ENCODE measurements around the gene BCL2L12. TPM values are rescaled to one million over a fixed set of nuclear protein-coding genes. Genes with fewer than 3 reads are reported as not detected.

BCL2L12 gene
- total RNA-seq, 4 donors from 2014 or later: 4.4 to 12.9 (median 5.8) TPM

- 0 to 1% methylated on average over 26 to 36 of the region's 51 CpGs for WGBS, 2 donors
- intact Hi-C loops (cut with DNase I): no loop called here
- peaks cover 38 to 89% (median 52%) of the 10 kb centered on the region in 3 donors for H3K4me1 ChIP-seq
- peak within 1 kb of the TSS; percentile 54 to 97 (median 88) for H3K4me3 ChIP-seq
- no peaks in the 10 kb centered on the region for H3K27me3 ChIP-seq
- H3K36me3 ChIP-seq: peaks cover 0 to 10% (median 0%) of the 10 kb centered on the region in 3 donors
- no peaks in the 10 kb centered on the region for H3K9me3 ChIP-seq
- H3K27ac ChIP-seq: peak within 1 kb of the TSS; percentile 97 to 98 (median 98)
- peak; percentile 99 for DNase-seq
- peak in 1 of 6 experiments; percentile 12 for TF ChIP-seq CTCF (IDR thresholded peaks at IDR 0.05)
- peak in 3 of 4 donors; percentile 18 to 92 (median 81) for TF ChIP-seq POLR2A (IDR thresholded peaks at IDR 0.05)
Observed at GRCh38 chr19:49640113-49640898, 25.4 kb upstream of the BCL2L12 start, which contains the start of gene RRAS. RRAS (minus strand) TSS chr19:49640143; CDS start chr19:49640098, 45 bp downstream.

GRCh38 chr19:49641688-49642491, 23.8 kb upstream of the BCL2L12 start, which contains the start of gene SCAF1:
SCAF1 (plus strand) TSS chr19:49642209; CDS start chr19:49645027, 2,818 bp downstream.
- TF ChIP-seq POLR2A (IDR thresholded peaks at IDR 0.05): peak in 3 of 4 donors; percentile 47 to 97 (median 93)
- TF ChIP-seq CTCF (IDR thresholded peaks at IDR 0.05): peak in 1 of 6 experiments; percentile 21
- WGBS, 2 donors: 0 to 1% methylated on average over 15 to 24 of the region's 87 CpGs
- peak; percentile 98 for DNase-seq
- Histone ChIP-seq H3K27ac (peak within 1 kb of the TSS; percentile 97 to 98 (median 98)), H3K4me3 (peak within 1 kb of the TSS; percentile 82 to 97 (median 95)), H3K27me3 (no peaks in the 10 kb centered on the region), H3K4me1 (peaks cover 28 to 77% (median 39%) of the 10 kb centered on the region in 3 donors), H3K9me3 (no peaks in the 10 kb centered on the region), H3K36me3 (peaks cover 5 to 26% (median 6%) of the 10 kb centered on the region in 3 donors)
- intact Hi-C loops (cut with DNase I): no loop called here

- Histone ChIP-seq H3K36me3 (peaks cover 8 to 33% (median 12%) of the 10 kb centered on the region in 3 donors), H3K4me3 (peak overlapping the region; percentile 82 to 97 (median 95)), H3K27ac (peak overlapping the region; percentile 97 to 98 (median 98)), H3K9me3 (no peaks in the 10 kb centered on the region), H3K4me1 (peaks cover 28 to 71% (median 36%) of the 10 kb centered on the region in 3 donors), H3K27me3 (no peaks in the 10 kb centered on the region)
- intact Hi-C loops (cut with DNase I): no loop called here
- WGBS, 2 donors: 6 to 19% methylated on average over 2 to 3 of the region's 5 CpGs
- TF ChIP-seq POLR2A (IDR thresholded peaks at IDR 0.05) (no peak), CTCF (IDR thresholded peaks at IDR 0.05) (no peak)
- DNase-seq: no peak
Observed at GRCh38 chr19:49642492-49643035, 23.2 kb upstream of the BCL2L12 start.

- Histone ChIP-seq H3K27me3 (no peaks in the 10 kb centered on the region), H3K4me1 (peaks cover 22 to 62% (median 27%) of the 10 kb centered on the region in 3 donors), H3K9me3 (no peaks in the 10 kb centered on the region), H3K4me3 (peak overlapping the region in 2 of 4 donors; percentile 82 to 95), H3K27ac (peak overlapping the region in 2 of 4 donors; percentile 97 to 98), H3K36me3 (peaks cover 8 to 42% (median 14%) of the 10 kb centered on the region in 3 donors)
- no peak for TF ChIP-seq POLR2A (IDR thresholded peaks at IDR 0.05)
- no peak for DNase-seq
- intact Hi-C loops (cut with DNase I): no loop called here
- WGBS, 2 donors: 62 to 70% methylated on average over 1 to 2 of the region's 2 CpGs
Observed at GRCh38 chr19:49643466-49643865, 22.3 kb upstream of the BCL2L12 start.

- H3K27me3 ChIP-seq: no peaks in the 10 kb centered on the region
- peaks cover 8 to 63% (median 18%) of the 10 kb centered on the region in 3 donors for H3K36me3 ChIP-seq
- no peak for TF ChIP-seq CTCF (IDR thresholded peaks at IDR 0.05)
- TF ChIP-seq POLR2A (IDR thresholded peaks at IDR 0.05): no peak
Observed at GRCh38 chr19:49645592-49645991, 20.1 kb upstream of the BCL2L12 start.

More at GRCh38 chr19:49645592-49645991, 20.1 kb upstream of the BCL2L12 start:
- no peak for DNase-seq
- H3K27ac ChIP-seq: no peak overlapping the region
- no peak overlapping the region for H3K4me3 ChIP-seq
- 84 to 87% methylated on average over 6 to 7 of the region's 11 CpGs for WGBS, 2 donors
- intact Hi-C loops (cut with DNase I): no loop called here
- no peaks in the 10 kb centered on the region for H3K9me3 ChIP-seq
- H3K4me1 ChIP-seq: peaks cover 17 to 44% (median 19%) of the 10 kb centered on the region in 3 donors

Data from esophagus squamous epithelium (tissue), 5 donors.